Fibroblast of peridontal ligament (primary cell): ENCODE measurements around the gene SPSB4.
"Not testable (repeated sequence)": the region's sequence is repeated elsewhere in the genome, so short reads cannot be mapped to it uniquely, and the experiment has no call there.

Experiments
- DNase-seq: peaks from one replicate; pipeline ENCODE4 v3.0.0-alpha.2; 2010; ENCODE audit errors: extremely low read depth

SPSB4 gene

GRCh38 chr3:141116721-141117120, 65.6 kb downstream of the SPSB4 start:
- no peak for DNase-seq

GRCh38 chr3:141117982-141118381, 66.8 kb downstream of the SPSB4 start:
- DNase-seq: not testable (repeated sequence)

- no peak for DNase-seq
These were observed 71.4 kb downstream of the SPSB4 start for GRCh38 chr3:141122455-141123030.

- no peak for DNase-seq
These were observed 72.7 kb downstream of the SPSB4 start for GRCh38 chr3:141123677-141124410.

GRCh38 chr3:141124715-141125114, 73.6 kb downstream of the SPSB4 start:
- no peak for DNase-seq

GRCh38 chr3:141125351-141125750, 74.2 kb downstream of the SPSB4 start:
- no peak for DNase-seq

GRCh38 chr3:141126661-141127343, 75.7 kb downstream of the SPSB4 start:
- DNase-seq: no peak

- no peak for DNase-seq
These were observed 76.4 kb downstream of the SPSB4 start for GRCh38 chr3:141127344-141128125.

- no peak for DNase-seq
These were observed 77.1 kb downstream of the SPSB4 start for GRCh38 chr3:141128126-141128777.

GRCh38 chr3:141129049-141129448, 77.9 kb downstream of the SPSB4 start:
- no peak for DNase-seq

- DNase-seq: no peak
These were observed 78.4 kb downstream of the SPSB4 start for GRCh38 chr3:141129541-141130011.

GRCh38 chr3:141143517-141143916, 92.4 kb downstream of the SPSB4 start:
- no peak for DNase-seq

GRCh38 chr3:141146979-141147470, 95.9 kb downstream of the SPSB4 start:
- DNase-seq: no peak

- DNase-seq: no peak
These were observed 96.5 kb downstream of the SPSB4 start for GRCh38 chr3:141147657-141148056.

GRCh38 chr3:141148169-141148568, 97.0 kb downstream of the SPSB4 start:
- no peak for DNase-seq

- DNase-seq: no peak
These were observed 97.6 kb downstream of the SPSB4 start for GRCh38 chr3:141148770-141149169.

- DNase-seq: no peak
These were observed 99.1 kb downstream of the SPSB4 start for GRCh38 chr3:141150081-141150830.

GRCh38 chr3:141150931-141151330, 99.8 kb downstream of the SPSB4 start:
- no peak for DNase-seq

GRCh38 chr3:141151439-141151838, 100.3 kb downstream of the SPSB4 start:
- DNase-seq: no peak

- no peak for DNase-seq
These were observed 101.0 kb downstream of the SPSB4 start for GRCh38 chr3:141152130-141152529.
